A549 (cell line): ENCODE results near the gene NDUFA12. TPM values are rescaled to one million over a fixed set of nuclear protein-coding genes. Genes with fewer than 3 reads are reported as not detected.

Experiments used
- ATAC-seq, 2 experiments: fragments of 200-7000 bp in 1 of 2; fragments of >200 bp in 1 of 2; cut with Nextera tagmentation in 1 of 2; cut with Tn5 transposase in 1 of 2; 3 replicates each; pipeline versions ENCODE4 v1.8.0 to v1.9.1; 2018 to 2020; ENCODE audit warnings: mild to moderate bottlenecking in 1 of 2, moderate library complexity in 1 of 2
- CTCF ChIA-PET: fragments of 300-600 bp; sonication (Branson Sonifier 250); formaldehyde crosslinking; extraction: SDS; loops from one replicate; lab custom pipeline; 2021; ENCODE audit warnings: antibody characterized with exemption, inconsistent platforms; lab: Yijun Ruan, JAX
- POLR2A ChIA-PET: fragments of 350-600 bp; formaldehyde crosslinking; extraction: SDS; loops from one replicate; lab custom pipeline; 2021; ENCODE audit warnings: antibody characterized with exemption, inconsistent platforms; lab: Yijun Ruan, JAX
- DNase-seq, 2 experiments: peaks; one replicate each; pipeline versions ENCODE4 v3.0.0 to v3.0.0-alpha.2; 2011 to 2016; ENCODE audit warnings: low read depth in 1 of 2, low spot score in 1 of 2
- FAIRE-seq: peaks from 2 replicates; lab custom pipeline; 2011; peaks lifted over from hg19 to GRCh38; lab: Jason Lieb, UNC
- H3K27ac ChIP-seq, 2 experiments: fragments of >200 bp; sonication (Bioruptor Twin); formaldehyde crosslinking; 3 replicates each; pipeline ENCODE4 v1.5.1; 2016 to 2017
- H3K4me1 ChIP-seq: fragments of >200 bp; sonication (Bioruptor Twin); formaldehyde crosslinking; 3 replicates; pipeline ENCODE4 v1.6.1; 2016
- H3K4me2 ChIP-seq: fragments of >200 bp; sonication (Bioruptor Twin); formaldehyde crosslinking; 3 replicates; pipeline ENCODE4 v1.6.1; 2016
- H3K4me3 ChIP-seq: fragments of >200 bp; sonication (Bioruptor Twin); formaldehyde crosslinking; 3 replicates; pipeline ENCODE4 v1.5.1; 2016
- H3K9me3 ChIP-seq: fragments of >200 bp; sonication (Bioruptor Twin); formaldehyde crosslinking; 3 replicates; pipeline ENCODE4 v1.6.1; 2016
- ATOH8 ChIP-seq: fragments of 250-450 bp; sonication (Bioruptor Pico); IDR thresholded peaks from 2 replicates; pipeline ENCODE4 v1.5.0; 2020; ENCODE audit warnings: low read depth, mild to moderate bottlenecking, moderate library complexity
- CBX8 ChIP-seq: fragments of 200-600 bp; sonication (generic); IDR thresholded peaks from 2 replicates; pipeline ENCODE4 v1.6.1; 2016
- CHD2 ChIP-seq: fragments of 150-350 bp; IDR thresholded peaks from 2 replicates; pipeline ENCODE4 v1.6.1; 2014; ENCODE audit warnings: low read length; ENCODE audit not compliant: partially characterized antibody
- E2F6 ChIP-seq: IDR thresholded peaks from 2 replicates; pipeline ENCODE4 v1.6.1; 2012; ENCODE audit warnings: low read depth, borderline replicate concordance
- EHMT2 ChIP-seq: fragments of 200-600 bp; sonication (generic); IDR thresholded peaks from 2 replicates; pipeline ENCODE4 v1.6.1; 2016; ENCODE audit warnings: antibody characterized with exemption, low read depth, mild to moderate bottlenecking, moderate library complexity
- ELK1 ChIP-seq: fragments of 150-350 bp; IDR thresholded peaks from 2 replicates; pipeline ENCODE4 v1.6.1; 2014; ENCODE audit warnings: low read depth, mild to moderate bottlenecking, low read length
- EP300 ChIP-seq, 2 experiments: fragments of >200 bp; sonication (Bioruptor Twin); formaldehyde crosslinking; IDR thresholded peaks; 2 replicates in 1 of 2; 3 replicates in 1 of 2; pipeline ENCODE4 v1.6.1; 2016 to 2017
- FOSL2 ChIP-seq, 2 experiments: fragments of 450-650 bp in 1 of 2; fragments of >200 bp in 1 of 2; sonication (Bioruptor Twin) in 1 of 2; formaldehyde crosslinking; IDR thresholded peaks; 2 replicates each; pipeline versions ENCODE4 v1.5.0 to v1.6.1; 2016 to 2020; ENCODE audit warnings: mild to moderate bottlenecking in 1 of 2, moderate library complexity in 1 of 2
- FOXS1 ChIP-seq: fragments of 250-450 bp; sonication (Bioruptor Pico); IDR thresholded peaks from 2 replicates; pipeline ENCODE4 v1.5.0; 2020; ENCODE audit warnings: mild to moderate bottlenecking, moderate library complexity
- HDAC2 ChIP-seq: fragments of 200-600 bp; sonication (generic); IDR thresholded peaks from 2 replicates; pipeline ENCODE4 v1.6.1; 2016
- HMGXB4 ChIP-seq: fragments of 250-450 bp; sonication (Bioruptor Pico); IDR thresholded peaks from 2 replicates; pipeline ENCODE4 v1.5.0; 2021; ENCODE audit warnings: mild to moderate bottlenecking, moderate library complexity, borderline replicate concordance
- MAFK ChIP-seq: fragments of 450-650 bp; IDR thresholded peaks from 2 replicates; pipeline ENCODE4 v1.6.1; 2014; ENCODE audit not compliant: partially characterized antibody
- MAX ChIP-seq: IDR thresholded peaks from 2 replicates; pipeline ENCODE4 v1.6.1; 2012
- NPAS2 ChIP-seq: fragments of 250-450 bp; sonication (Bioruptor Pico); IDR thresholded peaks from 2 replicates; pipeline ENCODE4 v1.8.0; 2022; ENCODE audit warnings: mild to moderate bottlenecking, moderate library complexity, borderline replicate concordance
- NR3C1 ChIP-seq: fragments of >200 bp; sonication (Bioruptor Twin); formaldehyde crosslinking; IDR thresholded peaks from 3 replicates; pipeline ENCODE4 v1.6.1; 2017
- PBX3 ChIP-seq: IDR thresholded peaks from 2 replicates; pipeline ENCODE4 v1.6.1; 2012
- RARB ChIP-seq: fragments of 250-450 bp; sonication (Bioruptor Pico); IDR thresholded peaks from 2 replicates; pipeline ENCODE4 v1.8.0; 2021; ENCODE audit warnings: mild to moderate bottlenecking, moderate library complexity
- RNF2 ChIP-seq: fragments of 200-600 bp; sonication (generic); IDR thresholded peaks from 2 replicates; pipeline ENCODE4 v1.6.1; 2016; ENCODE audit warnings: low read depth, mild to moderate bottlenecking, antibody characterized with exemption, moderate library complexity, borderline replicate concordance
- SMC3 ChIP-seq: fragments of >200 bp; sonication (Bioruptor Twin); formaldehyde crosslinking; IDR thresholded peaks from 3 replicates; pipeline ENCODE4 v1.6.1; 2018; ENCODE audit warnings: inconsistent platforms
- SREBF2 ChIP-seq: fragments of 450-650 bp; IDR thresholded peaks from 2 replicates; pipeline ENCODE4 v1.6.1; 2014; ENCODE audit warnings: mild to moderate bottlenecking, moderate library complexity
- TFCP2L1 ChIP-seq: fragments of 250-450 bp; sonication (Bioruptor Pico); IDR thresholded peaks from 2 replicates; pipeline ENCODE4 v1.5.0; 2021; ENCODE audit warnings: mild to moderate bottlenecking
- USF2 ChIP-seq: fragments of 450-650 bp; IDR thresholded peaks from 2 replicates; pipeline ENCODE4 v1.6.1; 2014; ENCODE audit warnings: antibody characterized with exemption
- ZC3H11A ChIP-seq: fragments of 450-650 bp; IDR thresholded peaks from 2 replicates; pipeline ENCODE4 v1.6.1; 2014; ENCODE audit warnings: antibody characterized with exemption, mild to moderate bottlenecking
- ZFP36 ChIP-seq: fragments of 450-650 bp; IDR thresholded peaks from 2 replicates; pipeline ENCODE4 v1.6.1; 2014; ENCODE audit warnings: borderline replicate concordance; ENCODE audit not compliant: partially characterized antibody
- ZNF302 ChIP-seq: fragments of 250-450 bp; sonication (Bioruptor Pico); IDR thresholded peaks from 2 replicates; pipeline ENCODE4 v1.9.0; 2021; ENCODE audit warnings: inconsistent platforms, mild to moderate bottlenecking, moderate library complexity
- WGBS: methylation state at CpG from one replicate; pipeline ENCODE4 v1.1.6; 2017; ENCODE audit errors: missing lambda C conversion rate; 5-methylcytosine and 5-hydroxymethylcytosine counted together
- polyA plus RNA-seq, 4 experiments: library from polyadenylated mRNA; depleted of rRNA in 3 of 4; stranded (reverse); fragments of >200 nt; fragmentation: RNase III in 1 of 4; extraction: RNeasy Plus Mini Kit Qiagen cat#74134 plus additional on column Dnase treatment in 1 of 4; gene quantifications; 2 replicates in 3 of 4; 3 replicates in 1 of 4; pipeline ENCODE4 v1.2.3, GENCODE V29; 2011 to 2017

Gene NDUFA12
- polyA plus RNA-seq, 2 of the 4 experiments (the other 2 are of a cell fraction): 207 to 257 TPM

- WGBS: 83% methylated on average over 2 of the region's 2 CpGs
- DNase-seq (no peak), FAIRE-seq (no peak), ATAC-seq (no peak)
- no peaks in the 10 kb centered on the region for H3K9me3 ChIP-seq
- CTCF ChIA-PET: no interaction called here
- POLR2A ChIA-PET: no interaction called here
- H3K4me2 ChIP-seq: no peak overlapping the region
- no peak for TF ChIP-seq TFCP2L1 (CRISPR knock-in tag)
- no peak for TF ChIP-seq HMGXB4
- no peak for TF ChIP-seq CHD2
- TF ChIP-seq USF2: no peak
- no peak for TF ChIP-seq HDAC2
- no peak for TF ChIP-seq ZC3H11A
- no peak for TF ChIP-seq EHMT2
- no peak for TF ChIP-seq CBX8
- TF ChIP-seq RARB: no peak
- no peak for TF ChIP-seq MAX
- TF ChIP-seq FOXS1: no peak
- no peak for TF ChIP-seq RNF2
- no peak for TF ChIP-seq SMC3
- TF ChIP-seq FOSL2 (IDR thresholded peaks at IDR 0.05): no peak
- TF ChIP-seq FOSL2 (CRISPR knock-in tag; IDR thresholded peaks at IDR 0.05): no peak
- TF ChIP-seq NR3C1: no peak
- TF ChIP-seq, all 56 proteins: peak for 0
- H3K4me3 ChIP-seq: no peak overlapping the region
- no peak overlapping the region for H3K27ac ChIP-seq
- H3K4me1 ChIP-seq: no peaks in the 10 kb centered on the region
Observed at GRCh38 chr12:95037906-95038305, 34.4 kb upstream of the NDUFA12 start.

GRCh38 chr12:95034750-95035149 lies 31.3 kb upstream of the NDUFA12 start:
- CTCF ChIA-PET: no interaction called here
- Histone ChIP-seq H3K4me3 (no peak overlapping the region), H3K9me3 (no peaks in the 10 kb centered on the region), H3K4me2 (no peak overlapping the region), H3K27ac (no peak overlapping the region), H3K4me1 (no peaks in the 10 kb centered on the region)
- DNase-seq: no peak
- WGBS: 100% methylated on average over 1 of the region's 1 CpG
- TF ChIP-seq USF2: no peak
- TF ChIP-seq NR3C1: no peak
- TF ChIP-seq ZFP36: no peak
- TF ChIP-seq ATOH8 (CRISPR knock-in tag): no peak
- TF ChIP-seq MAFK: no peak
- no peak for TF ChIP-seq HDAC2
- TF ChIP-seq E2F6: no peak
- no peak for TF ChIP-seq ELK1
- TF ChIP-seq SREBF2: no peak
- TF ChIP-seq ZNF302: no peak
- TF ChIP-seq PBX3: no peak
- TF ChIP-seq NPAS2 (CRISPR knock-in tag): no peak
- no peak for TF ChIP-seq EP300 (IDR thresholded peaks at IDR 0.05)
- ATAC-seq: no peak
- POLR2A ChIA-PET: no interaction called here
- no peak for FAIRE-seq
